ENCODE measurements around the gene HIC2. TPM values are rescaled to one million over a fixed set of nuclear protein-coding genes. Genes with fewer than 3 reads are reported as not detected.

The HIC2 gene
- total and polyA plus RNA-seq, 2 of the 13 experiments (the other 11 are each of a cell fraction or from before 2014, with no cell fraction given): 5.0 to 13.7 TPM

- TF ChIP-seq, protein P1, sequence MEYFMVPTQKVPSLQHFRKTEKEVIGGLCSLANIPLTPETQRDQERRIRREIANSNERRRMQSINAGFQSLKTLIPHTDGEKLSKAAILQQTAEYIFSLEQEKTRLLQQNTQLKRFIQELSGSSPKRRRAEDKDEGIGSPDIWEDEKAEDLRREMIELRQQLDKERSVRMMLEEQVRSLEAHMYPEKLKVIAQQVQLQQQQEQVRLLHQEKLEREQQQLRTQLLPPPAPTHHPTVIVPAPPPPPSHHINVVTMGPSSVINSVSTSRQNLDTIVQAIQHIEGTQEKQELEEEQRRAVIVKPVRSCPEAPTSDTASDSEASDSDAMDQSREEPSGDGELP (IDR thresholded peaks at IDR 0.05; ENCODE audit: borderline replicate concordance, low read depth): peak; percentile 36; the same call in 1 of the 2 replicates
- TF ChIP-seq HDAC2 (CRISPR knock-in tag; IDR thresholded peaks at IDR 0.05) (peak; percentile 84), NR2F6 (IDR thresholded peaks at IDR 0.05) (no peak; the same call in 1 of the 2 replicates), NR2F6 (CRISPR knock-in tag; IDR thresholded peaks at IDR 0.05) (peak; percentile 27; the same call in 1 of the 2 replicates), PITX1 (CRISPR knock-in tag; IDR thresholded peaks at IDR 0.05) (peak; percentile 28; the same call in 1 of the 2 replicates), ZEB1 (IDR thresholded peaks at IDR 0.05; ENCODE audit: insufficient replicate concordance, low read depth) (peak; percentile 68), HDAC6 (IDR thresholded peaks at IDR 0.05; ENCODE audit: low read depth, low read length) (no peak), ZNF280D (CRISPR knock-in tag; IDR thresholded peaks at IDR 0.05) (no peak), RORA (CRISPR knock-in tag; IDR thresholded peaks at IDR 0.05) (no peak), ZNF430 (CRISPR knock-in tag; IDR thresholded peaks at IDR 0.05) (0 out of 2 replicates have a peak, but pooled peaks have one; percentile 53), MLX (CRISPR knock-in tag; IDR thresholded peaks at IDR 0.05) (no peak)
- TF ChIP-seq, protein P2, sequence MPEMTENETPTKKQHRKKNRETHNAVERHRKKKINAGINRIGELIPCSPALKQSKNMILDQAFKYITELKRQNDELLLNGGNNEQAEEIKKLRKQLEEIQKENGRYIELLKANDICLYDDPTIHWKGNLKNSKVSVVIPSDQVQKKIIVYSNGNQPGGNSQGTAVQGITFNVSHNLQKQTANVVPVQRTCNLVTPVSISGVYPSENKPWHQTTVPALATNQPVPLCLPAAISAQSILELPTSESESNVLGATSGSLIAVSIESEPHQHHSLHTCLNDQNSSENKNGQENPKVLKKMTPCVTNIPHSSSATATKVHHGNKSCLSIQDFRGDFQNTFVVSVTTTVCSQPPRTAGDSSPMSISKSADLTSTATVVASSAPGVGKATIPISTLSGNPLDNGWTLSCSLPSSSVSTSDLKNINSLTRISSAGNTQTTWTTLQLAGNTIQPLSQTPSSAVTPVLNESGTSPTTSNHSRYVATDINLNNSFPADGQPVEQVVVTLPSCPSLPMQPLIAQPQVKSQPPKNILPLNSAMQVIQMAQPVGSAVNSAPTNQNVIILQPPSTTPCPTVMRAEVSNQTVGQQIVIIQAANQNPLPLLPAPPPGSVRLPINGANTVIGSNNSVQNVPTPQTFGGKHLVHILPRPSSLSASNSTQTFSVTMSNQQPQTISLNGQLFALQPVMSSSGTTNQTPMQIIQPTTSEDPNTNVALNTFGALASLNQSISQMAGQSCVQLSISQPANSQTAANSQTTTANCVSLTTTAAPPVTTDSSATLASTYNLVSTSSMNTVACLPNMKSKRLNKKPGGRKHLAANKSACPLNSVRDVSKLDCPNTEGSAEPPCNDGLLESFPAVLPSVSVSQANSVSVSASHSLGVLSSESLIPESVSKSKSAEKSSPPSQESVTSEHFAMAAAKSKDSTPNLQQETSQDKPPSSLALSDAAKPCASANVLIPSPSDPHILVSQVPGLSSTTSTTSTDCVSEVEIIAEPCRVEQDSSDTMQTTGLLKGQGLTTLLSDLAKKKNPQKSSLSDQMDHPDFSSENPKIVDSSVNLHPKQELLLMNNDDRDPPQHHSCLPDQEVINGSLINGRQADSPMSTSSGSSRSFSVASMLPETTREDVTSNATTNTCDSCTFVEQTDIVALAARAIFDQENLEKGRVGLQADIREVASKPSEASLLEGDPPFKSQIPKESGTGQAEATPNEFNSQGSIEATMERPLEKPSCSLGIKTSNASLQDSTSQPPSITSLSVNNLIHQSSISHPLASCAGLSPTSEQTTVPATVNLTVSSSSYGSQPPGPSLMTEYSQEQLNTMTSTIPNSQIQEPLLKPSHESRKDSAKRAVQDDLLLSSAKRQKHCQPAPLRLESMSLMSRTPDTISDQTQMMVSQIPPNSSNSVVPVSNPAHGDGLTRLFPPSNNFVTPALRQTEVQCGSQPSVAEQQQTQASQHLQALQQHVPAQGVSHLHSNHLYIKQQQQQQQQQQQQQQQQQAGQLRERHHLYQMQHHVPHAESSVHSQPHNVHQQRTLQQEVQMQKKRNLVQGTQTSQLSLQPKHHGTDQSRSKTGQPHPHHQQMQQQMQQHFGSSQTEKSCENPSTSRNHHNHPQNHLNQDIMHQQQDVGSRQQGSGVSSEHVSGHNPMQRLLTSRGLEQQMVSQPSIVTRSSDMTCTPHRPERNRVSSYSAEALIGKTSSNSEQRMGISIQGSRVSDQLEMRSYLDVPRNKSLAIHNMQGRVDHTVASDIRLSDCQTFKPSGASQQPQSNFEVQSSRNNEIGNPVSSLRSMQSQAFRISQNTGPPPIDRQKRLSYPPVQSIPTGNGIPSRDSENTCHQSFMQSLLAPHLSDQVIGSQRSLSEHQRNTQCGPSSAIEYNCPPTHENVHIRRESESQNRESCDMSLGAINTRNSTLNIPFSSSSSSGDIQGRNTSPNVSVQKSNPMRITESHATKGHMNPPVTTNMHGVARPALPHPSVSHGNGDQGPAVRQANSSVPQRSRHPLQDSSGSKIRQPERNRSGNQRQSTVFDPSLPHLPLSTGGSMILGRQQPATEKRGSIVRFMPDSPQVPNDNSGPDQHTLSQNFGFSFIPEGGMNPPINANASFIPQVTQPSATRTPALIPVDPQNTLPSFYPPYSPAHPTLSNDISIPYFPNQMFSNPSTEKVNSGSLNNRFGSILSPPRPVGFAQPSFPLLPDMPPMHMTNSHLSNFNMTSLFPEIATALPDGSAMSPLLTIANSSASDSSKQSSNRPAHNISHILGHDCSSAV (CRISPR knock-in tag; IDR thresholded peaks at IDR 0.05; ENCODE audit: borderline replicate concordance): no peak
- TF ChIP-seq, protein P3, sequence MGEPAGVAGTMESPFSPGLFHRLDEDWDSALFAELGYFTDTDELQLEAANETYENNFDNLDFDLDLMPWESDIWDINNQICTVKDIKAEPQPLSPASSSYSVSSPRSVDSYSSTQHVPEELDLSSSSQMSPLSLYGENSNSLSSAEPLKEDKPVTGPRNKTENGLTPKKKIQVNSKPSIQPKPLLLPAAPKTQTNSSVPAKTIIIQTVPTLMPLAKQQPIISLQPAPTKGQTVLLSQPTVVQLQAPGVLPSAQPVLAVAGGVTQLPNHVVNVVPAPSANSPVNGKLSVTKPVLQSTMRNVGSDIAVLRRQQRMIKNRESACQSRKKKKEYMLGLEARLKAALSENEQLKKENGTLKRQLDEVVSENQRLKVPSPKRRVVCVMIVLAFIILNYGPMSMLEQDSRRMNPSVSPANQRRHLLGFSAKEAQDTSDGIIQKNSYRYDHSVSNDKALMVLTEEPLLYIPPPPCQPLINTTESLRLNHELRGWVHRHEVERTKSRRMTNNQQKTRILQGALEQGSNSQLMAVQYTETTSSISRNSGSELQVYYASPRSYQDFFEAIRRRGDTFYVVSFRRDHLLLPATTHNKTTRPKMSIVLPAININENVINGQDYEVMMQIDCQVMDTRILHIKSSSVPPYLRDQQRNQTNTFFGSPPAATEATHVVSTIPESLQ (CRISPR knock-in tag; conservative IDR thresholded peaks at IDR 0.05): no peak
These were observed 40.0 kb downstream of the HIC2 start (continued) for GRCh38 chr22:21457023-21457787.

Measured in HepG2 (cell line).